GM19467 (cell line): Measurements from ENCODE around the gene AGBL4.

Experiments used
- ATAC-seq: cut with Tn5 transposase; IDR thresholded peaks from one replicate; pipeline ENCODE4 v1.9.1; 2021; ENCODE audit warnings: mild to moderate bottlenecking, moderate library complexity; ENCODE audit not compliant: unreplicated experiment

The AGBL4 gene

DNA sequence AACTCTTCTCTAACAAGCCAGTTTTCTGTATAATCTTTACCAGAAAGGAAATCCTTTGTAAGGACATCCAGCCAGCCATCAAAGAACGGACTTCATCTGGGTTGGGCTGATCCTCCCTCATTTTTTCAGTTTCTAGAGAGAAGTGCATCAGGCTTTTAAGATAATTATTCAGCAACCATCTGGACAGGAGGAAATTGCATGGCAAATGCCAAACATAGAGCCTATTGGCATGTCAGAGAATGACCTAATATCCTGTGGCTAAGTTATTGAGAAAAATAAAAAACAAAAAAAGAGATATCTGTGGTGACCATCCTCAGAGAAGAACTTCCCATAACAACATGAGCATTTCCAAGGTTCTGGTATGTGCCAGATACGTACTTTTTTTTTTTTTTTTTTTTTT, 1172.1 kb downstream of the AGBL4 start:
- no peak for ATAC-seq

DNA sequence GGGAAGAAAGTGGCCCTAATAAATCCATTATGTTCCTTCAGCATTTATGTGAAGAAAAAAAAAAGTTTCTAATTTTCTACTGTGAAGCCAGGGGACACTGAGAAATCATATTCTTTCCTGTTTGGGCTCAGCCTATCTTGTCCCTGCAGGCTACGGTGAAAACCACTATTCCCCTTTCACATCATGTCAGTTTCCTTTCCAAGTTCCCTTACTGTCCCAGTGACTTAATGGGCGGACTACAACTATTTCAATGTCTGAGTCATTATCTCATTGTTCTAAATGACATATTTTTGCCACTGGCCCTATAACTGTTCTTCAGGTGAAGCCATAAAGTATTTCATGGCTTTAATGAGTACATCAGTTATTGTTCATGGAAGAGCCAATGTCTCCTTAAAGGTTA, 1175.7 kb downstream of the AGBL4 start:
- ATAC-seq, result no peak

DNA sequence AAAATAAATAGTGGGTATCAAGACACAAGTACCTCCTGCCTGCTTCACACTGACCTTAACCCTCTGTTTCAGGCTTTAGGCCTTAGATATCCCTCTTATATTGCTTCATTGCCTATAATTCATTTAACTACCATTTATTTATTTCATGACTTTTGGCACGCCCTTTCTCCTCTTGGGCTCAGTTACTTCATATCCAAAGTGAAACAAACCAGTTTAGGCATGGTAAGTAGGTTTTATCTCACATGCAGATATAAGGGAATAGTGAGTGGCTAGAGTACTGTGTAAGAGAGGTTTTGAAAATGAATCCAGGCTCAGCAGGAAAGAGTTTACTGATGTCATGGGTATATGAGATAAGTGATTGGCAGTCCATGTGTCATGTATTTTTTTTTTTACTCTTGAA, 1177.3 kb downstream of the AGBL4 start:
- ATAC-seq, result no peak

DNA sequence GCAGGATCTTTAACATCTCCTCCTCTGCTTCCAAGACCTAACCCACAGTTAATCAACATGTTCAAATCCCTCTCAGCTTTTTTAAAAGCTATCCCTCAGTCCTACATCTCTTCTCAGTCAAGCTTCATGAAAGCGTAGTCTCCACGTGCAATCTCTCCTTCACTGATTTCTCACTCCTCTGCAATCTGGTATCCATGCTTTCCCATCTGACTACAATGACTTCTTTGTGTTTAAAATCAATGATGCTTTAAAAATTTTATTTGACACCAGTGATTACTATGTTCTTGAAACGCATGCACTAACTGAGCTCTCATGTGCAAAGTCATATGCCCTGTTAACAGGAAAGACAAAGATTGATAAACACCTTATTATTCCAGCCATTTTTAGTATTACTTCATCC, 1179.6 kb downstream of the AGBL4 start:
- ATAC-seq, result no peak

DNA sequence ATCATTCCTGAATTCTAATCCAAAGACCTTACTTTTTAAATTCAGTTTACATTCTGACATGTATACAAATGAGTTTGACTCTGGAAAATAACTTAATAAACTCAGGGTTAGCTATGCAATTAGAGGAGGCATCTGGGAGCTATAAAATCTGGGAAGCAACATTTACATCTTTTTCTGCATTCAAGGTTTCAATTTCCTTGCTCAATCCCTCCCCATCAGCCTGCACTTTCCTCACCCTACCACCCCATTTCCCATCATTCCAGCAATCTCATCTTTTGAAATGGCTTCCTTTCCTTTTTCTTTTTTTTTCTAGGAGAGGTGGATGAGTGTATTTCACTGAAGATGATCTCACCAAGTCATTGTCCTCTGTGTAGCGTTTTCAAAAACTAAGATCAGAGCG, 1181.8 kb downstream of the AGBL4 start:
- no peak for ATAC-seq

DNA sequence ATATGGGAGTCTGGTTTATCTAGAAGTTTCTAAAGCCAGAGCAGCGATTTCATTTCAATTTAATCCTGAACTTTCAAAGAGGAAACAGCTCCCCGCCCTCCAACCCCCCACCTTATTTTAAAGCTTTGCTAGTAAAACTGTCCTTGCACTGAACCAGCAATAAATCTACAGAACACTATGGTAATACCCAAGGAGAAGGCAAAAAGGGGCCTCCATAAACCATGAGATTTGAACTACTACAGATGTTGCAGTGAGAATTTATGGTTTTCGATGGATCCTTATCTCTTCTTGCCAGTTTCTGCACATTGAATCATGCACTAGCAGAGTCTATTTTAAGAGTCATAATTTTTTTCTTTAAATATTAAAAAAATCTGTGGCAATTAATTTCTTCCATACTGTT, 1182.3 kb downstream of the AGBL4 start:
- no peak for ATAC-seq

DNA sequence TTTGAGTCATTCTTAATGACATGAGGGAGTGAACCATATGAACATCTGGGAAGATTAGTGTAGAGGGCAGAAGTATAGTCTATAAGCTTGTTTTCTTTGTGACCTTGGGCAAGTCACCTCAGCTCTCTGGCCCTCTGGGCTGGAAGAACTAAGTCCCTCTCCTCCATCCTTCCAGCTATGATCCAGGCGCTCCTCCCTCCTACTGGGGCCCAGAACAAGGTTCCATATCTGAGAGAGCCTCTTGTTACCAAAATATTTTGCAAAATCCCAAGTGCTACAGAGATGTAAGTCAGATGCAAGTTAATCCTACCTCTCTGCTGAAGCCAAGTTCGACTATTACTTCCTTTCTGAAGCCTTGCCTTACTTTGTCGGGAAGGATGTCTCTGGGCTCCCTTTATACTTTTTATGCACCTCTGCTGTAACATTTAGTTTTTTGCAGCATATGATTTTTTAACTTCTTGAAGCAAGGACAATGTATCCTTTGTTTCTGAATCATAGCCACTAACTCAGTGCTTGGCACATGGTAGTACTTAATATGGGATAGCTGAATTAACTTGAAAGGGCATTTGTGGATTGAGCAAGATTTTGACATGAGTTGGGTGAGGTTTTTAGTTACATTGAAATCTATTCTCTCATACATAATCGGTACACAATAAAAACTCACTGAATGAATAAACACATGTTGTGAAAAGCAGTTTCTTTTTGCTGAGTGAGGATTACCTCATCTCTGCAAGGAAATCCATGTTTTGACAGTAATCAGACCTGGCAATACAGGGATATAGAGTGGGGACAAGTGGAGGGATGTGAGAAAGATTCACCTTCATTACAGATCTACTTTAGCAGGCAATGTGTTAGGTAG, 1192.4 kb downstream of the AGBL4 start:
- no peak for ATAC-seq

DNA sequence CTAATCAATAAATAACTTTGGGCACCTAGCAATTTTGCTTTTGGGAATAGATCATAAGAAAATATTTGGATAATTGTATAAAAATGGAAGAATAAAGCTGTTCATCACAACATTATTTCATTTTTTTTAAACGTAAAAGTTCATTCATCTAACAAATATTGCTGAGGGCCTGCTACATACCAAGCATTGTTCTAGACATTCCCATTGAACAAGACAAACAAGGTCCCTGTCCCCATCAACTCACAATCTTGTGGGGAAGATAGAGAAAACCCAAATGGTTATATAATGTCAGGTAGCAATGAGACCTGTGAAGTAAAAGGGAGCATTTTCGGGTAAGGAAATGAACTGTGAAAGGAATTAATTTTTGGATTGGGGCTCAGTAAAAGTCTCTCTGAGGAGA, 1193.0 kb downstream of the AGBL4 start:
- ATAC-seq, result no peak

DNA sequence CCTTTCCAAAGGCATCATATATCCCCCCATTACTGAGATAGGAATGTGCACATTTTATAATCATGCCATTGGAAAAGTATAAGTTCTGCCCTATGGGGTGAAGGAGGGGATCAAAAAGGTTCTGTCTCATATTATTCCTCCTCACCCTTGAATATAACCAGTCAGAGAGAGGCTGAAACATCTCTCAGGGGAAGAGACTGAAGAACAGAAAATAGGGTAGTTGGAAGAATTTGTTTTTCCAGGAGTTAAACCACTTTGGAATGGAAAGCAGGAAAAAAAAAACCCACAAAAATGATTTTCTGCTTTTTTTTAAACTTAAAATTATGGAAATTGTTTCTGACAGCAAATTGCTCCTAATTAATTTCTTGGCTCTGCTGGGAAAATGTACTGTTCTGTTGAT, 1194.3 kb downstream of the AGBL4 start:
- no peak for ATAC-seq

DNA sequence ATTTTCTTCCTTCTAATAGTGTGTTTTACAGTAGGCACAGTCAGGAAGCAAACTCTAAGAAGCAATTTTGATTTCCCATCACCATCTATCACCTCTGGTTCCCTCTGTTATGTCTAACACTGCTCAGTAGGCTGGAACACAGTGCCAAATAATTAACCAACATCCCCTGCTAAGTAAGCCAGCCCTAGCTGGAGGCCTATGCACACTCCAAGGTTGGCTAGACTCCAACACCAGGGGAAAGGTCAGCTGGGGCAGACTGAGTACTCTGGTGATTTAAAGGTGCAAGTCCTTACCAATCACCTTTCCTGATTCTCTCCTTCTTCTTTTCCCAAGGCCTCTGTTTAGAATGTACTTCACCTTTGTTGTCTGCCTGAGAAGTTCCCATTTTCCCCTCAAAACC, 1200.6 kb downstream of the AGBL4 start:
- ATAC-seq, result no peak

DNA sequence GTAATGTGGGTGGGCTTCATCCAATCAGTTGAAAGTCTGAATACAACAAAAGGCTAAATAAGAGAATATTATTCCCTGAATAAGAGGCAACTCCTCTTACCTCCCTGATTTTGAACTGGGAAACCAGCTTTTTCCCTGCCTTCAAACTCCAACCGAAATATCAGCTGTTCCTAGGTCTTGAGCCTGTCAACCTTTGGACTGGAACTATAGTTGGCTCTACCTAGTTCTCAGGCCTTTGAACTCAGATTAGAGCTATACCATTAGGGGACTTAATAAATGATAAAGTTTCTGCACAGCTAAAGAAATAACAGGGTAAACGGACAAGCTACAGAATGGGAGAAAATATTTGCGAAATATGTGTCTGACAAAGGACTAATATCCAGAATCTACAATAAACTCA, 1203.3 kb downstream of the AGBL4 start:
- no peak for ATAC-seq

DNA sequence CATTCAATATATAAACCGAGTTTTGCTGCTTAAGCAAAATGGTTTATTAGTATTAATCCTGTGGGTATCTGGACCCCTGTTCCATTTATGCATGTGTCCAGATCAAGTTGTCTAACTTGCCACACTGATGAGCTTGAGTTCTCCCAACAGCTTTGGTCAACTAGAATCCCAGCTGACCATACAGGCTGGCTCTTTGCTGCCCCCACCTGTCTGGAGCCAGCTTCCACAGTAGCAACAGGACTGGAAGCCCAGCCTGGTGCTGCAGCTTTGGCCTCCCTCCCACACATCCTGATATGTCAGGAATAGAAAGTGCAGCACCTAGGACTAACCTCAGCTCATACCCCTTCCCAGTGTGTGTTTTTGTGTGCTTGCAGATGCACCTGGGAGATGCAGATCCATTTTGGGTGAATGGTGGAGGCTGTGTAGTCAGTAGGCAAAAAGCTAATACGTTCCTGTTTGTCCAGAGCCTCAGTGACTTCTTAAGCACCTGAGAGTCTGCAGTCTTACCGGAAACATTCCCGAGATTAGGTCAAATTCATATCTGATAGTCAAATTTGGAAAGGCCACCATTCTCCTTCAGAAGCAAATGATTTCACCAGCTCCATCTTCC, 1206.1 kb downstream of the AGBL4 start:
- no peak for ATAC-seq

DNA sequence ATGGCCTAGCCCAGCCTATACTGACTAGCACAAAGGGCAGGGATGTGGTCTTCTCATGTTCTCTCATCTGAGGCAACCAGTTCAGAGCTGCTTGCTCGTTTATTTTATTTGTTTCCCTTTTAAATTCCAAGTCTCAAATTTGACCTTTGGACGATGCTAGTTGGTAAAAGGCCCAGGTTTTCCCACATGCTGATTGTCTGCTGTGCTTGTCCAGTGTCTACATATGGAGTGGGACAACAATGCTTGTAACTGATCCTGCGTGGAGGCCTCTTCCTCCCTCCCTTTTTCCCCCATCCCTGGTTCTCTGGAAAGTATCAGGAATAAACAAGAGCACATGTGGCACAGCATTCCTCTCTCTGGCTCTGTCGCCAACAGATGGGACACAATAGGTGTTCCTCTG, 1213.0 kb downstream of the AGBL4 start:
- no peak for ATAC-seq

DNA sequence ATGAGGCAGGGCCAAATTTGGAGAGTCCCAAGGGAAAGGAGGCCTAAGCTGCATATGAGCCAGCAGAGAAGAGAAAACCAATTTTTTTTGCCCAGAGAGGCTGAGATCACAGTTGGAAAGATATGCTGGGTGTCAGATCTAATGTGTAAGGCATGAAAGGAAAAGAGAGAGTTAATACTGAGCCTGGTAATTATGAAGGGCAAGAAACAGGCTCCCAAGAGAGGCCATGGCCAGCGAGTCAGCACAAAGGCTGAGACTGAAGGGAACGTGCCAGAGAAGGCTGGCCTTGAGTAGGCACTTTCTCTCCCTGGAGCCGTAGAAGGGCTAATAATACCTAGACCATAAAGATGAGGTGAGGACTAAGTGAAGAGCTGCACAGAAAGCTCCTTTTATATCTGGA, 1215.3 kb downstream of the AGBL4 start:
- ATAC-seq, result no peak

DNA sequence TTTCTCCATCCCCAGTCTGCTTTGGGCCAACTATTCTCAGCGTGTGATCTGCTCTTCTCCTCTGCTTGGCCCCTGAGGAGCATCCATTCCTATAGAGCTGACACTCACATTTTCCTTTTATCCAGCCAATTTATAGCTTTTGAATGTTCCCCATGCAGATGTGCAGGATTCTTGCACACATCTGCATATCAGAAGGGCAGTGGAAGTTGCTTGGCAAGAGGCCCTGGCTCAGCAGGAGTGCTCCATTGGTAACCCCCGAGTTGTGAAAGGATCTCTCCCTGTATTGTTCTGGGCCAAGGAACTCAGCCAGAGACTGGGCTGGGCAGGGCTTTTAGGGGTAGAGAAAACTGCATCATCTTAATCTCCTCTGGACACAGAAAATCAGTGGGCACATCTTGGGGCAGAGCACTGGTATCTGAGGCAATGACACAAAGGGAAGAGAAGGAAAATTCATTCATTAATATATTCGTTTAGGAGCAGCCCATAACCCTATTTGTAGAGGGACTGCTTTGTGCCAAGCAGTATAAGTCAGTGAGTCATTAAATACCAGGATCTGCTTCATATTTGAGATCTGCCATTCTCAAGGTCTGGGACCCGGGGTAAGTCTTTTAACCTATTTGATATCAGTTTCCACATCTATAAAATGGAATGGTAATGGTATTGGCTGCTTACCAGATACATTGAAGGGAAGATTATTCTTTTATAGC, 1216.0 kb downstream of the AGBL4 start:
- no peak for ATAC-seq

DNA sequence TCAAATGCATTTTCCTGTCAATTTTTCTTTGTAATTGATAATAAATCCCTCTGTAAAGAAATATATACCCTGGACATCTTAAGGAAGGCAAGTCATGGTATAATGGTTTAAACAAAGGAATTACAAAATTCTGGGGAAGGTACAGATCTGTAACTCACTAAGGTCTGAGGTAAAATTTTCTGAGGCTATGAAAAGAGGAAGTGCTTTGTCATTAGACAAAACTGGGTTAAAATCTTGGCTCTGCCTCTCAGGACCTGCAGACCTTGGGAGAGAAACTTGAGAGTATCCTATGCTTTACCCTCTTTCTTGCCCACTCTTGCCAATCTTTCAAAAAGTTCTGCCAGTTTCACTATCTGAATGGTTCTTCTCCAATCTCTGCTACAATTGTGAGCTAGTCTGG, 1220.3 kb downstream of the AGBL4 start:
- ATAC-seq, result no peak

DNA sequence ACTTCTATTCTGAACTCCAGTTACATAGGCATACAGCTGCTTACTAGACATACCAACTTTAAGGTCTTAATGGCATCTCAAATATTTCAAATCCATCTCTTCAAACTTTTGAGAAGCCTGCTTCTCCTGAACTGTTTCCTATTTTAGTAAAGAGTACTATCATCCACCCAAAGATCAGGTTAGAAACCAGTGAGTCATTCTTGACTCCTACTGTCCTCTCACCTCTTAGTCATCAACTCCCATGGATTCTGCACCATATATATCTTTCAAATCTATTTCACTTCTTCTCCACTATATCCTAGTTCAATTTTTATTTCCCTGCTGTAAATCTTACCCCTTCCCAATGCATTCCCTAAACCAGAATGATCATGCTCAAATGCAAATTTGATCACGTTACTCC, 1228.9 kb downstream of the AGBL4 start:
- no peak for ATAC-seq

DNA sequence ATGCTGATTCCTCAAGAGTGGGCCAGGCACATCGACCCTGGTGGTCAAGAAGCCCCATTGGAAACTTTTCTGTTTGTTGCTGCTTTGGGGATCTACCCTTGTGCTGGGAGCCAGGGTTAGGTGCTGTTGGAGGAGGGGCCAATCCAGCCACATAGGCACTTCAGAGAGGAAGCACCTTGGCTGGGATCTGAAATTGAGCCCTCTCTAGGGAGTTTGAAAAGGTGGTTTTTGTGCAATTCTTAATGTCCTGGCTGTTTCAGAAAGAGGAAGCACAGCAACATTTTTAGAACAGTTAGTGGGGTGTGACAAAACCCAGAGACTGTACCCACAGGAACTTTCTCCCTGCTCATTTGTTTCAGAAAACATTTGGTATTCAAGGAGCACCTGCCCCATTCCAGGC, 1229.9 kb downstream of the AGBL4 start:
- ATAC-seq, result peak; percentile 74

DNA sequence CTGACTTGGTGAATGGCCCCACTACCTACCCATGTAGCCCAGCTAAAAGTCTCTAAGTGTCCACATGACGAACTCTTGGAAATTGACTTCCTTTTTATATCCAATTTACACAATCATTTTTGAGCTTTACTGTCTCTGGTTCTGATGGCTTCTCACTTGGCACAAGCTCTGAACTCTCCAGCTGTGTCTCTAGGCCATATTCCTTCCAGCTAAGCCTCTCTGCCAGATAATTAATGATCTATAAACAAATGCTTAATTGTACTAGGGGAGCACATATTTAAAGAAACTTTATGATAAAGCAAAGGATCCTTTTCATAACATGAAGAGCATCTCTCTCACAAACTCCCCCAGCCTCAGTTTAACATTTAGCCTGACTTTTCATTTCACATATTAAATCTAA, 1230.8 kb downstream of the AGBL4 start:
- no peak for ATAC-seq

DNA sequence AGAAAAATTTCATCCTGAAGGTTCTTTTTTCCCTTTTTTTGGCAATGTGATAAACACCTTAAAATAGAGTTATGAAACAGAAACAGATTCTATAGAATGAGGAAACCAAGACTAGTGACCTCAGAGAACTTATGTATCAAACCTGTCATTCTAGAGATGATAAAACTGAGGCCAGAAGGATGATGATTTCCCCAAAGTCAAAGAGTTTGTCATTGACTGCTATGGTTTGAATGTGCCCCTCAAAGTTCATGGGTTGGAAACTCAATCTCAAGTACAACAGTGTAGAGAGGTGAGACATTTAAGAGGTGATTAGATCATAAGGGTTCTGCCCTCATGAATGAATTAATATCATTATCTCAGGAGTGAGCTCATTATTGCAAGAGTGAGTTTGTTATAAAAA, 1233.4 kb downstream of the AGBL4 start:
- no peak for ATAC-seq

DNA sequence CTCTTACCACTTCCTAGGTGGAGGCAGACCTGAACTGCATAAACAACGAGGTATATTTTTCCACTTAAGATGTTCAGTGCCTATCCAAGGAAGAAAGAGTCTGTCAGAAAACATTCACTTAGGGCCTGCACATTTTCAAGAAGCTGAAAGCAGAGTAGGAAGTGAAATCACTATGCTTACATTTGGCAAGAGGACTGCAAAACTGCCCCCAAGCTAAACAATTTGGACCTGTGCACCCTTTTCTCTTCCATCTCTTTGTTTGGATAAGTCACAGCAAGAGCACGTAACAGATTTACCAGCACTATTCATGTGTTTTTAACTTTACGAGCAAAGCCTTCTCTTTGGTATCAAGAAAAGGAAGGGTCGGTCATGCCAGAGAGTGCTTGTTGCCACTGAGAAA, 1233.9 kb downstream of the AGBL4 start:
- no peak for ATAC-seq

DNA sequence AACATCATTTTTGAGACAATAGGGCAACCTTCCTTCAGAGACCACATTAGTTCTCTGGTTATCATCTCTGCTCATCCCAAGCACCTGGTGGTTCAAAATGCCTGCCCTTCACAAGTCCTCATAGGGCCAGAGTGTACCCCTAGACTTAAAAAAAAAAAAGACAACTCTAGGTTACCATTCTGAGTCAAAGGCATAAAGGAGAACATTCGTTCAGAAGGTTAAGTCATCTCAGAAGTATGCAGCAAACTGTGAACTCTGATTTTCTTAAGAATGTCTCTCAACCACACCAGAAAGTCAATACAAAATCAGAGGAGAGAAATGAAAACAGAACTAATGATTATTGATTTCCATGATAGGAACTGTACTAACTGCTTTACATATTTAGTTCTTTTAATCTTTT, 1237.9 kb downstream of the AGBL4 start:
- no peak for ATAC-seq
